Esophagus muscularis mucosa (tissue), 3 donors: ENCODE results near the gene AJM1.
"Not testable (repeated sequence)": the region's sequence is repeated elsewhere in the genome, so short reads cannot be mapped to it uniquely, and the experiment has no call there.

ENCODE experiments used
- CTCF ChIP-seq, 3 experiments: fragments of 200-600 bp in 2 of 3; fragments of 450-650 bp in 1 of 3; sonication (generic) in 2 of 3; IDR thresholded peaks; one replicate each; pipeline ENCODE4 v1.5.1; 2017 to 2019; ENCODE audit warnings: antibody characterized with exemption in 3 of 3, mild to moderate bottlenecking in 2 of 3, moderate library complexity in 1 of 3
- POLR2A ChIP-seq: fragments of 450-650 bp; IDR thresholded peaks from one replicate; pipeline ENCODE4 v1.6.1; 2017; ENCODE audit warnings: antibody characterized with exemption, moderate library complexity, mild to moderate bottlenecking, low read depth
- POLR2AphosphoS5 ChIP-seq, 2 donors: sonication (generic); formaldehyde crosslinking; IDR thresholded peaks; one replicate each; pipeline ENCODE4 v1.6.1; 2017; ENCODE audit warnings: antibody characterized with exemption in 2 of 2

DNA sequence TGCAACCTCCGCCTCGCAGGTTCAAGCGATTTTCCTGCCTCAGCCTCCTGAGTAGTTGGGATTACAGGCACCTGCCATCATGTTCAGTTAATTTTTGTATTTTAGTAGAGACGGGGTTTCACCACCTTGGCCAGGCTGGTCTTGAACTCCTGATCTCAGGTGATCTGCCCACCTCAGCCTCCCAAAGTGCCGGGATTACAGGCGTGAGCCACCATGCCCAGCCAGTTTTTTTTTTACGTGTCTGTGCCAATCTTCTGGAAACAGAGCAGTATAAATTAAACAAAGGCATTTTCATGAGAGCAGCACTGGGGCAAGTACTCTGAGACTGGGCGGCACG lies 40.6 kb downstream of the AJM1 start:
- TF ChIP-seq POLR2AphosphoS5 (IDR thresholded peaks at IDR 0.05); CTCF (IDR thresholded peaks at IDR 0.05); POLR2A: not testable (repeated sequence)
